SU-DHL-6 (cell line): ENCODE data around the gene PCK1.

ENCODE experiments used
- H2AFZ ChIP-seq: fragments of 200-600 bp; sonication (generic); 2 replicates; pipeline ENCODE4 v1.6.1; 2014; ENCODE audit warnings: low read depth, mild to moderate bottlenecking, moderate library complexity, mixed read lengths, antibody characterized with exemption, low read length; ENCODE audit not compliant: severe bottlenecking
- H3F3A ChIP-seq: fragments of 200-600 bp; shearing (Covaris generic); 2 replicates; pipeline ENCODE4 v1.6.0; 2016; ENCODE audit warnings: antibody characterized with exemption, mild to moderate bottlenecking; ENCODE audit not compliant: insufficient read depth
- H3K27ac ChIP-seq: fragments of 200-600 bp; sonication (generic); 2 replicates; pipeline ENCODE4 v1.5.1; 2016; ENCODE audit warnings: low read depth, mild to moderate bottlenecking, low read length, moderate library complexity, mixed read lengths
- H3K27me3 ChIP-seq: fragments of 200-600 bp; sonication (generic), shearing (Covaris generic); 2 replicates; pipeline ENCODE4 v1.6.0; 2014; ENCODE audit warnings: mild to moderate bottlenecking, low read length
- H3K36me3 ChIP-seq: fragments of 200-600 bp; sonication (generic); 2 replicates; pipeline ENCODE4 v1.6.1; 2014; ENCODE audit warnings: mild to moderate bottlenecking, low read length, mixed read lengths
- H3K4me2 ChIP-seq: fragments of 300-600, 200-600 bp; shearing (Covaris generic), sonication (generic); 2 replicates; pipeline ENCODE4 v1.6.0; 2014; ENCODE audit warnings: low read length, low read depth, mild to moderate bottlenecking; ENCODE audit not compliant: poor library complexity, severe bottlenecking
- H3K4me3 ChIP-seq: fragments of 200-600 bp; sonication (generic); 2 replicates; pipeline ENCODE4 v1.5.1; 2014; ENCODE audit warnings: antibody characterized with exemption, low read length, mild to moderate bottlenecking, mixed read lengths; ENCODE audit not compliant: insufficient read depth, poor library complexity, severe bottlenecking
- H3K79me2 ChIP-seq: fragments of 200-600 bp; sonication (generic); 2 replicates; pipeline ENCODE4 v1.6.1; 2014; ENCODE audit warnings: mild to moderate bottlenecking, low read length, moderate library complexity; ENCODE audit not compliant: insufficient read depth
- H3K9ac ChIP-seq: fragments of 200-600 bp; sonication (generic); 2 replicates; pipeline ENCODE4 v1.7.0; 2014; ENCODE audit warnings: mild to moderate bottlenecking, low read length
- H3K9me2 ChIP-seq: fragments of 200-600 bp; sonication (generic); replicated peaks from 2 replicates; pipeline ENCODE4 v1.6.1; 2014; ENCODE audit warnings: low read length; ENCODE audit not compliant: insufficient read depth
- H3K9me3 ChIP-seq: fragments of 200-600 bp; sonication (generic); 2 replicates; pipeline ENCODE4 v1.6.1; 2014; ENCODE audit warnings: low read length, mixed read lengths; ENCODE audit not compliant: insufficient read depth
- H4K20me1 ChIP-seq: fragments of 200-600 bp; sonication (generic); 2 replicates; pipeline ENCODE4 v1.6.1; 2014; ENCODE audit warnings: low read depth, mild to moderate bottlenecking, antibody characterized with exemption, low read length, moderate library complexity, mixed read lengths
- EZH2phosphoT487 ChIP-seq: fragments of 200-600 bp; sonication (generic), shearing (Covaris generic); conservative IDR thresholded peaks from 2 replicates; pipeline ENCODE4 v1.6.1; 2018; ENCODE audit warnings: mild to moderate bottlenecking, antibody characterized with exemption, low read length, moderate library complexity, mixed read lengths
- TF ChIP-seq, protein P1 (sequence below): fragments of 200-600 bp; sonication (generic); IDR thresholded peaks from one replicate; pipeline ENCODE4 v1.5.1; 2017; ENCODE audit warnings: antibody characterized with exemption, mild to moderate bottlenecking, low read length, moderate library complexity; ENCODE audit not compliant: insufficient read depth, poor library complexity, severe bottlenecking

The PCK1 gene

DNA sequence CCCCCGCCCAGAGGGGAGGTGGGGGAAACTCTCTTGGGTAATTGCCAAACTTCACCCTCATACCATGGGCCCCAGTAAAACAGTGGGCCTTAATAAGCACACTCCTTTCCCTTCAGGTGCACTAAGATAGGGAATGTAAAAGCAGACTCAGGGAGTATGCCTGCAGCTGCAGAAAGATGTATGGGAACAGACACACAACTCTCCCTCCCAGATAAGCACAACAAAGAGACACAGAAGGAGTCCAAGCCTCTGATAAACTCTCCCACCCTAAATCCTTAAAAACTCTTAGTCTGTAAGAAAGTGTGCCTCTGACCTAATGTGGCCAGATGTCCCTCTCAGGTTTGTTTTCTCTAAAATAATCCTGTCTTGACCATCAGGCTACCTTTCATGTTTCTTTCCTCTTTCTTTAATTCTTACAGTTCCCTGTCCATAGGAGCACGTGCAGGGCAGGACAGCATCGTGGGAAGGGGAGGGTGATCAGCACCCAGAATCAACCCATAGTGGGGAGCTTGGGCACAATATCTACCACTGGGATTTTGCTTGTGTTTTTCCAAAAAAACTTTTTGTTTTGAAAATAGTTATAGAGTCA is 24.7 kb upstream of the PCK1 start:
- Histone ChIP-seq H3K79me2 (no peaks in the 10 kb centered on the region), H4K20me1 (no peaks in the 10 kb centered on the region), H2AFZ (no peak overlapping the region), H3F3A (no peaks in the 10 kb centered on the region), H3K4me3 (no peak overlapping the region), H3K4me2 (no peak overlapping the region), H3K36me3 (no peaks in the 10 kb centered on the region), H3K9me2 (no peaks in the 10 kb centered on the region), H3K9ac (no peak overlapping the region), H3K27me3 (no peaks in the 10 kb centered on the region), H3K9me3 (no peaks in the 10 kb centered on the region), H3K27ac (no peak overlapping the region)
- TF ChIP-seq, protein P1, sequence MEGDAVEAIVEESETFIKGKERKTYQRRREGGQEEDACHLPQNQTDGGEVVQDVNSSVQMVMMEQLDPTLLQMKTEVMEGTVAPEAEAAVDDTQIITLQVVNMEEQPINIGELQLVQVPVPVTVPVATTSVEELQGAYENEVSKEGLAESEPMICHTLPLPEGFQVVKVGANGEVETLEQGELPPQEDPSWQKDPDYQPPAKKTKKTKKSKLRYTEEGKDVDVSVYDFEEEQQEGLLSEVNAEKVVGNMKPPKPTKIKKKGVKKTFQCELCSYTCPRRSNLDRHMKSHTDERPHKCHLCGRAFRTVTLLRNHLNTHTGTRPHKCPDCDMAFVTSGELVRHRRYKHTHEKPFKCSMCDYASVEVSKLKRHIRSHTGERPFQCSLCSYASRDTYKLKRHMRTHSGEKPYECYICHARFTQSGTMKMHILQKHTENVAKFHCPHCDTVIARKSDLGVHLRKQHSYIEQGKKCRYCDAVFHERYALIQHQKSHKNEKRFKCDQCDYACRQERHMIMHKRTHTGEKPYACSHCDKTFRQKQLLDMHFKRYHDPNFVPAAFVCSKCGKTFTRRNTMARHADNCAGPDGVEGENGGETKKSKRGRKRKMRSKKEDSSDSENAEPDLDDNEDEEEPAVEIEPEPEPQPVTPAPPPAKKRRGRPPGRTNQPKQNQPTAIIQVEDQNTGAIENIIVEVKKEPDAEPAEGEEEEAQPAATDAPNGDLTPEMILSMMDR: no peak
- no peak for TF ChIP-seq EZH2phosphoT487

DNA sequence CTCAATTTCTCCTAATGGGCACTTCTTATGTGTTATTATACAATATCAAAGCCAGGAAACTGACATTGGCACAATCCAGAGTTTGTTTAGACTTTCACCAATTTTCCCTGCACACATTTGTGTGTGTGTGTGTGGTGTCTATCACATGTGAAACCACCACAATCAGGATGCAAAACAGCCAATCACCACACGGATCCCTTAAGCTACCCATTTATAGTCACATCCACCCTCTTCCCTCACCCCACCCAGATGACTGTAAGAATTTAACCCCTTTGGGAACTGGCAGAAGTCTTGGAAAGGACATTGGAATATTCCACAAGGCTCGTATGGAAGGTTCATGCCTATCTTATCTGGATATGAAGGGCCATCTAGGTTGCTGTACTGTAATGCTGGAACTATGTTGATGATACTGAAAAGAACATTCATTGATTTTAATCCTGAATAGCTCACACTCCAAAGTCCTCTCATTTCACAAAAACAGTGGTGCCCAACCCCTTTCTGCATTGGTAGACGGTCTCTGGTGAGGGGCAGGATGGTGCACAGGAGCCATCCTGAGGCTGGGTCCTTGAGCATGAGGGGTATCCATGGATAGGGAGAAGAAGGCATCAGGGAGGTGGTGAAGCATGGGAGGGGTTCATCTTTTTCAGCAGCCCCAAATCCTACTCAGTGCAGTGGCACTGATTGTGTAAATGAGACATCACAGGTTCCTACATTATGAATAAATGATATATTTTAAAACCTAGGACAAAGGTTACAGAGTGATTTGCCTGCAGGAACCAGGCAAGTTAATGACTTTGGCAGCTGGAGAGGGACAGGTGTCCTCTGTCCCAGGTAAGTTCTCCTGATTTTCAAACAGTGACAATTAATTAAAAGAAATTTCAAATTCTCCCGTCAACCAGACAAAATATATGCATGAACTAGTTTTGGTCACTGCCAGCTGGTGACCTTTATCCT is 23.9 kb upstream of the PCK1 start:
- H3K4me3 ChIP-seq: no peak overlapping the region
- TF ChIP-seq EZH2phosphoT487: no peak
- TF ChIP-seq, protein P1: no peak
- H3K79me2 ChIP-seq: no peaks in the 10 kb centered on the region
- no peaks in the 10 kb centered on the region for H4K20me1 ChIP-seq
- no peaks in the 10 kb centered on the region for H3K27me3 ChIP-seq
- no peak overlapping the region for H3K27ac ChIP-seq
- H3K36me3 ChIP-seq: no peaks in the 10 kb centered on the region
- no peak overlapping the region for H3K4me2 ChIP-seq
- H3F3A ChIP-seq: no peaks in the 10 kb centered on the region
- no peaks in the 10 kb centered on the region for H3K9me2 ChIP-seq
- no peak overlapping the region for H3K9ac ChIP-seq
- no peak overlapping the region for H2AFZ ChIP-seq
- H3K9me3 ChIP-seq: no peaks in the 10 kb centered on the region

DNA sequence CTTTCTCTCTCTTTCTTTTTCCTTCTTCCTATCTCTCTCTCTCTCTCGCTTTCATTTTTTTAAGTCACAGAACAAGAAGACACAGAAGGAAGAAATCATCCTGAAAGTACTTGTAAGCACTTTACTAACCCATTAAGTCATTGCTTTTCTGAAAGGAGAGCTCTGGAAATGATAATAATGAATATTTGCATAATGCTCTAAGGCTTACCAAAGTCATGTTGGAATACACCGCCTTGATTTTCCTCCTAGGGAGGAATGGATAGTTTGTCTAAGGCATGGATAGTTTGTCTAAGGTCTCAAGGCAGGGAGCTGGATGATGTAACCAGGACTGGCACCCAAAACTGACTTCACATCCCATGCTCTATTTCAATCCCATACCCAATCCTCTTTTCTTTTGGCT is 23.1 kb upstream of the PCK1 start:
- Histone ChIP-seq H3F3A (no peaks in the 10 kb centered on the region), H3K27me3 (no peaks in the 10 kb centered on the region), H3K4me2 (no peak overlapping the region), H3K79me2 (no peaks in the 10 kb centered on the region), H2AFZ (no peak overlapping the region), H3K9me2 (no peaks in the 10 kb centered on the region), H3K4me3 (no peak overlapping the region), H3K27ac (no peak overlapping the region), H4K20me1 (no peaks in the 10 kb centered on the region), H3K9me3 (no peaks in the 10 kb centered on the region), H3K9ac (no peak overlapping the region), H3K36me3 (no peaks in the 10 kb centered on the region)
- TF ChIP-seq EZH2phosphoT487: no peak
- TF ChIP-seq, protein P1: no peak
